DMS 273 (cell line): ENCODE measurements around the gene MOV10.
A peak's percentile ranks its signal among the peaks of the same experiment; 100 is the strongest.

Experiments used
- DNase-seq: peaks from one replicate; lab custom pipeline; 2025; ENCODE audit not compliant: unreplicated experiment; lab: John Stamatoyannopoulos, UW

MOV10 gene

GRCh38 chr1:112731451-112731850 is 57.0 kb downstream of the MOV10 start:
- DNase-seq = no peak

GRCh38 chr1:112735752-112736151 is 61.3 kb downstream of the MOV10 start:
- no peak for DNase-seq

GRCh38 chr1:112737573-112737972 is 63.1 kb downstream of the MOV10 start:
- no peak for DNase-seq

- DNase-seq = no peak
These were observed 68.9 kb downstream of the MOV10 start for GRCh38 chr1:112743174-112744008.

GRCh38 chr1:112744009-112744578 is 69.6 kb downstream of the MOV10 start:
- peak; percentile 51 for DNase-seq

- no peak for DNase-seq
These were observed 73.9 kb downstream of the MOV10 start for GRCh38 chr1:112748396-112748795.
